ENCODE measurements around the gene RIC8A.

DNA sequence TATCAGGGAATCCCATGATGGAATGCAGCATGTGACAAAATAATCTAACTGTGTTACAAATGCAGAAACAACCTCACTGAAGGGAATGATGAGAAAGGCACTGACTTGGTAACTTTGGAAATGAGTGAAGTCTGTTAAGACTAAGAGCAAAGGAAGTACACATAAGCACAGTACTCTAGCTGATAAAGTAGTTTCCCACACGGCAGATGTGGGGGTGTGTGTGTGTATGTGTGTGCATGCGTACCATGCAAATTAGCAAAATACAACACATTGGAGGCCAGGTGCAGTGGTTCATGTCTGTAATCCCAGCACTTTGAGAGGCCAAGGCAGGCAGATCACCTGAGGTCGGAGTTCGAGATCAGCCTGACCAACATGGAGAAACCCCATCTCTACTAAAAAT is 54.1 kb downstream of the RIC8A start:
- TF ChIP-seq POLR2A (IDR thresholded peaks at IDR 0.05; ENCODE audit: low read depth), result no peak
- TF ChIP-seq POLR2AphosphoS5 (IDR thresholded peaks at IDR 0.05), result no peak
